Transverse colon (tissue), 4 donors: Measurements from ENCODE around the gene RRH.

Experiments
- CTCF ChIP-seq, 5 experiments: fragments of 200-600 bp in 3 of 5; fragments of 450-650 bp in 2 of 5; sonication (generic) in 3 of 5; IDR thresholded peaks; 1 replicate in 2 of 5; 2 replicates in 3 of 5; pipeline ENCODE4 v1.5.1; 2016 to 2017; ENCODE audit warnings: antibody characterized with exemption in 5 of 5, inconsistent platforms in 3 of 5, mild to moderate bottlenecking in 2 of 5, moderate library complexity in 1 of 5
- EP300 ChIP-seq: sonication (generic); formaldehyde crosslinking; IDR thresholded peaks from one replicate; pipeline ENCODE4 v1.6.1; 2017; ENCODE audit warnings: antibody characterized with exemption, low read depth
- POLR2AphosphoS5 ChIP-seq, 3 donors: sonication (generic); formaldehyde crosslinking; IDR thresholded peaks; one replicate each; pipeline ENCODE4 v1.6.1; 2016; ENCODE audit warnings: antibody characterized with exemption in 3 of 3

GRCh38 chr4:109877400-109877799 lies 49.6 kb downstream of the RRH start:
- TF ChIP-seq CTCF (IDR thresholded peaks at IDR 0.05) (no peak), EP300 (no peak), POLR2AphosphoS5 (IDR thresholded peaks at IDR 0.05) (no peak)
